Stimulated activated CD4-positive, alpha-beta T cell treated with anti-CD3 and anti-CD28 coated beads, Interleukin-4, amount 100 ng/mL, for 48 hours (primary cell): ENCODE measurements around the gene ZFP30.
"Not testable (repeated sequence)": the region's sequence is repeated elsewhere in the genome, so short reads cannot be mapped to it uniquely, and the experiment has no call there.

Source experiments
- DNase-seq, 2 donors: peaks; one replicate each; pipeline ENCODE4 v3.0.0-alpha.2; 2020; ENCODE audit warnings: low read depth in 2 of 2

The ZFP30 gene

GRCh38 chr19:37655301-37655688 is at the start of gene ZFP30:
Gene ZFP30, minus strand, starts transcription at chr19:37655465. Its CDS starts 7,643 bp downstream, at chr19:37647822.
- peak; percentile 63 to 85 for DNase-seq

GRCh38 chr19:37699057-37699456 is 43.8 kb upstream of the ZFP30 start:
- DNase-seq: no peak

DNA sequence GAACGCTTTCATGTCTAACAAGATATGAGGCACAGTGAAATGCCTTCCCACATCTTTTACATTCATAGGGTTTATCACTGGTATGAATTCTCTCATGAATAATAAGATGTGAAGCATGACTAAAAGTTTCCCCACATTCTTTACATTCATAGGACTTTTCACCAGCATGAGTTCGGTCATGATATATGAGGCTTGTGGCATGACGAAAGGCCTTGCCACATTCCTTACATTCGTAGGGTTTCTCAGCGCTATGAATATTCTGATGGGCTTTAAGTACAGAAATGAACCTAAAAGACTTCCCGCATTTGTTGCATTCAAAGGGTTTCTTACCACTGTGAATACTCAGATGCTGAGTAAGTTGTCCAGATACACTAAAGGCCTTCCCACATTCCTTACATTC is 43.0 kb upstream of the ZFP30 start:
- DNase-seq: no peak

DNA sequence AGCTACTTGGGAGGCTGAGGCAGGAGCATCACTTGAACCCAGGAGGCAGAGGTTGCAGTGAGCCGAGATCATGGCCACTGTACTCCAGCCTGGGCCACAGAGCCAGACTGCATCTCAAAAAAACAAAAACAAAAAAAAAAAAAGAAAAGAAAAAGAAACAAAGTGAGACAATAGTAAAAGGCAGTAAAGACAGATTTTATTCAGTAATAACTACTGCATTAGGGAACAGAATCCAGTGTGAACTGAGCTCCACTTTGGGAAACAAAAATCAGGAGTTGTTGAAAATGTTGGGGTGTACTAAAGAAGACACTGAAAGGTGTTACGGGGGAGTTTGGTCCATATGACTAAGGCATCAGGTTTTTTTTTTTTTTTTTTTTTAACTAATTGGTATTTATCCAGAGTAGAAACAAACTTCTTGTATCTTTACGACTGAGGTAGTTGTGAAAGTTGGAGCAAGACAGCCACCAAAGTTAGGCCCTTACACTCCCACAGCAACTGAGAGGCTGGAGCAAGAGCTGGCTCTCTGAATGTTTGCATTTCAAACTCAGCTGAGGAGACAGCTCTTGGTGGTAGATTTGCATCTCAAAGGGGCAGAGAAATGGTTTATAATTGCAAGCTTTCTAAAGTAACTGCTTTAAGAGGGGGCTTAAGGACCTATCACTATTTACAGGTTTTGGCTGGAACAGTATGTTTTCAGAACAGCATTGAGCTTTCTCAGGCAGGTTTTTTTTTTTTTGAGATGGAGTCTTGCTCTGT is 40.1 kb upstream of the ZFP30 start:
- DNase-seq: no peak

DNA sequence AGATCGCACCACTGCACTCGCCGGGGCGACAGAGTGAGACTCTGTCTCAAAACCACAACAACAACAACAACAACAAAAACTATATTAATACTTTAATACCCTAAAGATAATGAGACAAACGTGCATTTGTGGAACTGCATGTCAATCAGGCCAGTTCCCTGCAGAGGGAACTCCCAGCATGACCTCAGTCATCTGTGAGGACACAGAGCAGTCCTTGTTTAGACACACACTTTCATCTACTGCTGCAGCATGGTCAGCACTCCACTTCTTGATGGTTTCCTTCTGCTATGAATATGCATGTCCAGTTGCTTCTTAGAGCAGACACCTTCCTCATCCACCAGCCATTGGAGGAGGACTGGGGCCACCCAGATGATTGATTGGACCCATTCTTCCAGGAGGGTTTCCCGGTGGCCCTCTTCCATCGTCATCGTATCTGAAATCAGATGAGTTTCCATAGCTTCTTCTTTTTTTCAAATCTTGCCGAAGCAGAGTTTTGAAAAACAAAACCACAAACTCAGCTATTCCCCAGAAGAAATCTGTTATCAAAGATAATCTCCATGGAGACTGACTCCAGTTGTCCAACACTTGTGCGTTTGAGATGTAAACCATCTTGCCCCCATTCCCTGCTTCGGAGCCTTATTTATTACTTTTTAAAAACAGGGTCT is 37.8 kb upstream of the ZFP30 start:
- no peak for DNase-seq

DNA sequence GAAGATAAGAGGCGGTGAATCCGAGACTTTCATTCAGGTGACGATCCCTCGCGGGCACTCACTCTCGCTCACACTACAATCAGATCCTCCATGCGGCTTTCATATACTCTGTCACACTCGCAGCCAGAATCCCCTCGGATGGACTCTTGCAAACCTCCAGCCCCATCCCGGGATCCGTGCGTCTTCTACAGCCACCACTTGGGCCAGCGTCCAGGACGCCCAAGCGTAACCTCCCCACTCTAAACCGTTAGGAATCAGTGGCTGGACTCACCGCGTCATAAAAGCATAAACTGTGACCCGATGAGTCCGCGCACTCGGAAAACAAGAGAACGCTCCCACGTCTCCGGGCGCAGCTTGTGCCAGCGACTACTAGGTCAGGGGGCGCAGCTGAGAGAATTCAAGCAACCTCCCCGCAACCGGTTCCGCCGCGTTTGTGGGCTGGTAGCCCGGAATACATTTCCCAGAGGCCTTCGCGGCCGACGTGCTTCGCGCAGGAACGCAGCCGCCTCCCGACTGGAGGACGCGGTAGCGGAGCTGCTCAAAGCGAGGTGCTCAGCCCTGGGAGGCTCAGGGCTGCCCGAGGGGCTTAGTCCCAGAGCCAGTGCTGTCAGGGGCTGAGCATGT is 36.7 kb upstream of the ZFP30 start:
- peak; percentile 60 to 73 for DNase-seq

GRCh38 chr19:37683520-37683919 is 28.3 kb upstream of the ZFP30 start:
- DNase-seq: no peak

DNA sequence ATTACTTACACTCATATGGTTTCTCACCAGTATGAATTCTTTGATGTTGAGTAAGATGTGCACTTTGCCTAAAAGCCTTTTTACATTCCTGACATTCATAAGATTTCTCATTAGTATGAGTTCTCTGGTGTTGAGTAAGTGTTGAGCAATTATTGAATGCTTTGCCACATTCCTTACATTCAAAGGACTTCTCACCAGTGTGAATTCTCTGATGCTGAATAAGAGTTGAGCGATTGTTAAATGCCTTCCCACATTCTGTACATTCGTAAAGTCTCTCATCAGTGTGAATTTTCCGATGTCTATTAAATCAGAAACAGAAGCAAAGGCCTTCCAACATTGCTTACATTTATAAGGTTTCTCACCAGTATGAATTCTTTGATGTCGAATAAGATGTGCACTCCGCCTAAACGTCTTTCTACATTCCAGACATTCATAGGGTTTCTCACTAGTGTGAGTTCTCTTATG is 14.2 kb upstream of the ZFP30 start:
- no peak for DNase-seq

DNA sequence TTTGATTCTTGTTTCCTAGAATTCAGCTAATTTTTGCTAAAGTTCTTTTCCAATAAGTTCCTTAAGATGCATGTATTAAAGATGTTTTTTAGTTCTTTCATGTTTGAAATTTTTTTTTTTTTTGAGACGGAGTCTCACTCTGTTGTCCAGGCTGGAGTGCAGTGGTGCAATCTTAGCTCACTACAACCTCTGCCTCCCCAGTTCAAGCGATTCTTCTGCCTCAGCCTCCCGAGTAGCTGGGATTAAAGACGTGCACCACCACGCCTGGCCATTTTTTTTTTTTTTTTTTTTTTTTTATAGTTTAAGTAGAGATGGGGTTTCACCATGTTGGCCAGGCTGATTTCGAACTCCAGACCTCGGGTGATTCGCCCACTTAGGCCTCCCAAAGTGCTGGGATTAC is 1.9 kb upstream of the ZFP30 start:
- DNase-seq: not testable (repeated sequence)

- DNase-seq: peak; percentile 77 to 83
Observed at GRCh38 chr19:37655689-37656371, 565 bp upstream of the ZFP30 start.

GRCh38 chr19:37654629-37655300 is 500 bp downstream of the ZFP30 start:
- DNase-seq: peak; percentile 8 to 9

GRCh38 chr19:37654118-37654517 is 1.1 kb downstream of the ZFP30 start:
- DNase-seq: no peak

DNA sequence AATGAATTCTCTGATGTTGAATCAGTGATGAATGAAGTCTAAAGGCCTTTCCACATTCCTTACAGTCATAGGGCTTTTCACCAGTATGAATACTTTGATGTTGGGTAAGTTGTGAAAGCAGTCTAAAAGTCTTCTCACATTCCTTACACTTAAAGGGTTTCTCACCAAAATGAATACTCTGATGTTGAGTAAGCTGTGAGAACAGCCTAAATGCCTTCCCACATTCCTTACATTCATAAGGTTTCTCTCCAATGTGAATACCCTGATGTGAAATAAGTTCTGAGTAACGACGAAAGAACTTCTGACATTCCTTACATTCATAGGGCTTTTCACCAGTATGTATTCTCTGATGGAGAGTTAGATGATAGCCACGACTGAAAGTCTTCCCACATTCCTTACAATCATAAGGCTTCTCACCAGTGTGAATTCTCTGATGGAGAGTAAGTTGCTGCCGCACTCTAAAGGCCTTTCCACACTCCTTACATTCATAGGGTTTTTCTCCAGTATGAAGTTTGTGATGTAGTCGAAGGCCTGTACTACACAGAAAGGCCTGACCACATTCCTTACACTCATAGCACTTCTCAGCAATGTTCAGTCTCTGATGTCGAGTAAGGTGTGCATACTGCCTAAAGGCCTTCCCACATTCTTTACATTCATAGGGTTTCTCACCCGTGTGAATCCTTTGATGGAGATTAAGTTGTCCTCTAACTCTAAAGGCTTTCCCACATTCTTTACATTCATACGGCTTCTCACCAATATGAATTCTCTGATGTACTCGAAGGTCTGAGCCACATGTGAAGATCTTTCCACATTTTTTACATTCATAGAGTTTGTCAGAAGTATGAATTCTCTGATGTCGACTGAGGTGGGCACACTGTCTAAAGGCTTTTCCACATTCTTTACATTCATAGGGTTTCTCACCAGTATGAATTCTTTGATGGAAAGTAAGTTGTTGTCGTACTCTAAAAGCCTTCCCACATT is 19.9 kb downstream of the ZFP30 start:
- DNase-seq: no peak

- peak; percentile 32 to 38 for DNase-seq
Observed at GRCh38 chr19:37594982-37595382, 60.3 kb downstream of the ZFP30 start.

DNA sequence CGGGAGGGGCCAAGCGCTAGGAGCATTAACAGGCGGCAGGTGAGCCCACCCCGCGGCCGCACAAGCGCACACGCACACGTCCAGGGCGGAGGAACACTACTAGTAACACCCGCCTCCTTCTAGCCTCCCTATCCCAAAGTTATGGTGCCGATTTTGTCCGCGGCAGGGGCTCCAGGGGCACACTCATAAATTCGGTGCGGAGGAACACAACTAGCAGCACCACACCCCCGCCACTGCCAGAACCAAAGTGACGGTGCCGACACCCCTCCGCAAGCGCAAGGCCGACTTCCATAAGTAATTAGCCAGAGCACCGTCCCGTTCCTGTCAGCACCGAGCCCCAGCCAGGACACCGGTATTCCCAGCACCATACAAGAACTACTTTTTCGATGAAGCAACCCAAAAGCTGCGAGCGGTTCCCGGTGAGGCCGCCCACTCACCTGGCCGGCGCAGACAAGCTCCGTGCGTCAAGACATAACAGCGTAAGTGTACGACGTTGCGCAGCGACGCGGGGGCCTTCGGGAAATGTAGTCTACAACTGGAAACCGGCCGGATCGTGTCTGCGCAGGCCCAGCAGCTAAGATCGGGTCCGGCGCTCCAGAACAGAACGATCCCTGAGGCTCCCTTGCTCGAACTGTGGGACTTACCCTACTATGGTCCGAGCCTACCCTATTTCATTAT is 60.8 kb downstream of the ZFP30 start, which contains the start of the genes ZNF540 and ZNF571:
TSS of gene ZNF540 (plus strand) at position 573 of the 678 bp plus-strand sequence. CDS start 3,572 bp downstream, outside the sequence.
TSS of gene ZNF571 (minus strand) at position 489 of the 678 bp plus-strand sequence. CDS start 8,116 bp downstream, outside the sequence.
- peak; percentile 83 to 93 for DNase-seq

- no peak for DNase-seq
Observed at GRCh38 chr19:37593996-37594303, 61.3 kb downstream of the ZFP30 start.

- DNase-seq: no peak
Observed at GRCh38 chr19:37583340-37583739, 71.9 kb downstream of the ZFP30 start.

DNA sequence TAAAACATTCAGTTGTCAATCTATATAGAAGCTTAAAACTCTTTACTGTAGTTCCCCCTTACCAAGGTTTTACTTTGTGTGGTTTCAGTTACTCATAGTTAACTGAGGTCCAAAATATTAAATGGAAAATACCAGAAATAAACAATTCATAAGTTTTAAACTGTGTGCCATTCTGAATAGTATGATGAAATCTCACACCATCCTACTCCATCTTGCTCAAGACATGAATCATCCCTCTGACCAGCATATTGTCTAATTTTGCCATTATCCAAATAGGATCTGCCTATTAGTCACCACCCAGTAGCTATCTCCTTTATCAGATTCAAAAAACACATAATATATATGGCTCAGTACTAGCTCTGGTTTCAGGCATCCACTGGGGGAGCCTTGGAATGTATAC is 83.1 kb downstream of the ZFP30 start:
- no peak for DNase-seq

DNA sequence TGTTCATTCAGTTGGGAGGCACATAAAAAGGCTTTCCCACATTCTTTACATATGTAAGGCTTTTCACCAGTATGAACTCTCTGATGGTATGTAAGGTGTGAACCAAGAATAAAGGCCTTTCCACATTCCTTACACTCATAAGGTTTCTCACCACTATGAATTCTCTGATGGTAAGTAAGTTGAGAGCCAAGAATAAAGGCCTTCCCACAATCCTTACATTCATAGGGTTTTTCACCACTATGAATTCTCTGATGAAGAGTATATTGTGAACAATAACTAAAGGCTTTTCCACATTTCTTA is 89.9 kb downstream of the ZFP30 start:
- DNase-seq: no peak
